ENCODE measurements around the gene DUT.

DUT gene

GRCh38 chr15:48337607-48338006 lies 6.4 kb downstream of the DUT start:
- Histone ChIP-seq H3K4me1 (ENCODE audit: control insufficient read depth in 1 of 2, insufficient read depth in 1 of 2, low read depth in 1 of 2, low read length in 1 of 2) (peaks cover 25 to 29% of the 10 kb centered on the region in 2 experiments), H3K4me3 (ENCODE audit: low read depth in 1 of 2, low read length in 1 of 2) (no peak overlapping the region), H3K9me3 (no peaks in the 10 kb centered on the region), H3K36me3 (peaks cover 22% of the 10 kb centered on the region), H3K27ac (no peak overlapping the region), H3K27me3 (no peaks in the 10 kb centered on the region)
- TF ChIP-seq CTCF (IDR thresholded peaks at IDR 0.05) = no peak

GRCh38 chr15:48340111-48340510 lies 8.9 kb downstream of the DUT start:
- peaks cover 3 to 6% of the 10 kb centered on the region in 2 experiments for H3K4me1 ChIP-seq (ENCODE audit: control insufficient read depth in 1 of 2, insufficient read depth in 1 of 2, low read depth in 1 of 2, low read length in 1 of 2)
- peaks cover 40% of the 10 kb centered on the region for H3K36me3 ChIP-seq
- H3K4me3 ChIP-seq (ENCODE audit: low read depth in 1 of 2, low read length in 1 of 2) = no peak overlapping the region
- TF ChIP-seq CTCF (IDR thresholded peaks at IDR 0.05) = no peak
- H3K27me3 ChIP-seq = no peaks in the 10 kb centered on the region
- H3K27ac ChIP-seq = no peak overlapping the region
- no peaks in the 10 kb centered on the region for H3K9me3 ChIP-seq

GRCh38 chr15:48343865-48344264 lies 12.6 kb downstream of the DUT start:
- no peak overlapping the region for H3K4me3 ChIP-seq (ENCODE audit: low read depth in 1 of 2, low read length in 1 of 2)
- H3K27ac ChIP-seq = no peak overlapping the region
- H3K9me3 ChIP-seq = no peaks in the 10 kb centered on the region
- TF ChIP-seq CTCF (IDR thresholded peaks at IDR 0.05) = no peak
- no peaks in the 10 kb centered on the region for H3K27me3 ChIP-seq
- H3K36me3 ChIP-seq = peaks cover 40% of the 10 kb centered on the region
- no peaks in the 10 kb centered on the region for H3K4me1 ChIP-seq (ENCODE audit: control insufficient read depth in 1 of 2, insufficient read depth in 1 of 2, low read depth in 1 of 2, low read length in 1 of 2)

- no peak overlapping the region for H3K27ac ChIP-seq
- H3K4me1 ChIP-seq (ENCODE audit: control insufficient read depth in 1 of 2, insufficient read depth in 1 of 2, low read depth in 1 of 2, low read length in 1 of 2) = no peaks in the 10 kb centered on the region
- H3K9me3 ChIP-seq = no peaks in the 10 kb centered on the region
- H3K4me3 ChIP-seq (ENCODE audit: low read depth in 1 of 2, low read length in 1 of 2) = no peak overlapping the region
- H3K36me3 ChIP-seq = peaks cover 31% of the 10 kb centered on the region
- H3K27me3 ChIP-seq = no peaks in the 10 kb centered on the region
- no peak for TF ChIP-seq CTCF (IDR thresholded peaks at IDR 0.05)
Observed at GRCh38 chr15:48345516-48345915, 14.3 kb downstream of the DUT start.

GRCh38 chr15:48352474-48353072 lies 21.3 kb downstream of the DUT start:
- Histone ChIP-seq H3K36me3 (no peaks in the 10 kb centered on the region), H3K27ac (no peak overlapping the region), H3K9me3 (no peaks in the 10 kb centered on the region), H3K4me3 (ENCODE audit: low read depth in 1 of 2, low read length in 1 of 2) (no peak overlapping the region), H3K4me1 (ENCODE audit: control insufficient read depth in 1 of 2, insufficient read depth in 1 of 2, low read depth in 1 of 2, low read length in 1 of 2) (peaks cover 0 to 4% of the 10 kb centered on the region in 2 experiments), H3K27me3 (no peaks in the 10 kb centered on the region)
- peak; percentile 35 for TF ChIP-seq CTCF (IDR thresholded peaks at IDR 0.05)

Measured in neutrophil (primary cell).